Endothelial cell (in vitro differentiated cells): ENCODE data around the gene PCID2. TPM values are rescaled to one million over a fixed set of nuclear protein-coding genes. Genes with fewer than 3 reads are reported as not detected.

Experiments
- DNase-seq: peaks from one replicate; pipeline ENCODE4 v3.0.0; 2021; ENCODE audit warnings: low spot score
- H3K27ac Mint-ChIP-seq: one replicate; pipeline ENCODE4 v1.8.0; 2021; ENCODE audit warnings: mixed read lengths, inconsistent platforms; ENCODE audit not compliant: unreplicated experiment
- H3K27me3 Mint-ChIP-seq: one replicate; pipeline ENCODE4 v1.8.0; 2021; ENCODE audit warnings: mild to moderate bottlenecking, moderate library complexity, mixed read lengths, inconsistent platforms; ENCODE audit not compliant: unreplicated experiment
- H3K36me3 Mint-ChIP-seq: one replicate; pipeline ENCODE4 v1.8.0; 2021; ENCODE audit warnings: mild to moderate bottlenecking, low read depth, mixed read lengths, inconsistent platforms; ENCODE audit not compliant: unreplicated experiment
- H3K4me1 Mint-ChIP-seq: one replicate; pipeline ENCODE4 v1.8.0; 2021; ENCODE audit warnings: mild to moderate bottlenecking, mixed read lengths, inconsistent platforms; ENCODE audit not compliant: unreplicated experiment
- H3K4me3 Mint-ChIP-seq: one replicate; pipeline ENCODE4 v1.8.0; 2021; ENCODE audit warnings: mild to moderate bottlenecking, mixed read lengths, inconsistent platforms; ENCODE audit not compliant: unreplicated experiment
- H3K9me3 Mint-ChIP-seq: one replicate; pipeline ENCODE4 v1.8.0; 2021; ENCODE audit warnings: mixed read lengths, inconsistent platforms; ENCODE audit not compliant: unreplicated experiment
- CTCF ChIP-seq: fragments of 200-600 bp; sonication (generic); IDR thresholded peaks from one replicate; pipeline ENCODE4 v1.5.0; 2021; ENCODE audit warnings: antibody characterized with exemption; ENCODE audit not compliant: unreplicated experiment
- total RNA-seq: library from RNA; stranded (reverse); fragmentation: NEBNext Ultra II Directional; extraction: Animal tissue kit (Norgen Biotek cat#: 25700); gene quantifications from one replicate; pipeline ENCODE4 v1.2.1, GENCODE V29; 2021; ENCODE audit not compliant: unreplicated experiment

The PCID2 gene
- total RNA-seq, 1 donor from 2014 or later = 44.3 TPM

GRCh38 chr13:113209336-113209758, 878 bp upstream of the PCID2 start, which contains the start of gene CUL4A:
TSS of gene CUL4A (plus strand) at chr13:113209613. CDS start at chr13:113209628, 15 bp downstream.
- peak; percentile 81 for DNase-seq
- Mint-ChIP-seq H3K27me3 (peaks cover 8% of the 10 kb centered on the region), H3K4me3 (peak within 1 kb of the TSS; percentile 91), H3K4me1 (peaks cover 23% of the 10 kb centered on the region), H3K9me3 (no peaks in the 10 kb centered on the region), H3K27ac (peak within 1 kb of the TSS; percentile 84), H3K36me3 (peaks cover 9% of the 10 kb centered on the region)
- TF ChIP-seq CTCF = no peak

DNA sequence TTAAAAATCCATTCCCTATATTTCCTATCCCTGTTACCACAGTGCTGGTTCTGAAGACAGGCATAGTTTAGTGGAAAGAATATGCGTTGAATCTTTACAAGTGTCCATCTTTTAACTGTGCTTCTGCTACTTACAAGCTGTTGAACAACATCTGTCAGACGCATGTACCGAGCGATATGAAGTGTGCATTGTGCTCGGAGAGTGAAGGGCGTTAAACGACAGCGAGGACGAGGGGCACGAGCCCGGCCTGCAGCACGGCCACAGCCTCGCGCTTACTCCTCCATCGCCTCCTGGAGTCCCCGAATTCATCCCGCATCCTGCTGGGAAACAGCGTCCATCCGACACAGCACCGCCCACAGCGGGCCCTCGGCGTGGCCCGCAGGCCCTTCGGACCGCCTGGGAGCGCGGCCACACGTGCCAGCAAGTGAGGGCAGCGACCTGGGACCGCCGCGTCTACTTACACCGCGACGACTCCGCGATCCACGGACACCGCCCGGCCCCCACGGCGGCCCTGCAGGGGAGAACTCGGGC, 514 bp downstream of the PCID2 start:
- no peaks in the 10 kb centered on the region for H3K9me3 Mint-ChIP-seq
- peak overlapping the region; percentile 91 for H3K4me3 Mint-ChIP-seq
- no peak for TF ChIP-seq CTCF
- DNase-seq = peak; percentile 63
- H3K27ac Mint-ChIP-seq = peak overlapping the region; percentile 58
- H3K4me1 Mint-ChIP-seq = peaks cover 23% of the 10 kb centered on the region
- H3K36me3 Mint-ChIP-seq = peaks cover 9% of the 10 kb centered on the region
- peaks cover 8% of the 10 kb centered on the region for H3K27me3 Mint-ChIP-seq

DNA sequence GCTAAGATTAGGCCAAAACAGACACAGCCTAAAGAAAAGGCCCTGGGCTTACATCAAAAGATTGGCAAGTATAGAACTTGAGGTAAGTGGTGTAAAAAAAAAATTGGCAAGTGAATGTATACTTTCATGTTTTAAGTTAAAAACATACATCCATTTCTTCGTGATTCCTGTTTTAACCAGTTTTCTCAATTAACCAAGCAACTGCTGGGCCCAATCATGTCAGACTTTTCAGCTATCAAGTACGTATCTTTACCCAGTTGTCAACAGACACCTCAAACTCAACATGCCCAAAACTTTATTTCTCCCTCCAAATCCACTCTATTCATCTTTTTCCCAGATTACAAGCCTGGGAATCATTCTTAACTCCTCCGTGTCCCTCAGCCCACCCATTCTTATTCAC, 1.0 kb downstream of the PCID2 start:
- Mint-ChIP-seq H3K27me3 (peaks cover 8% of the 10 kb centered on the region), H3K9me3 (no peaks in the 10 kb centered on the region), H3K36me3 (peaks cover 9% of the 10 kb centered on the region), H3K27ac (peak overlapping the region; percentile 58), H3K4me3 (peak overlapping the region; percentile 91), H3K4me1 (peaks cover 24% of the 10 kb centered on the region)
- DNase-seq = no peak
- TF ChIP-seq CTCF = no peak

- no peak for DNase-seq
- peaks cover 8% of the 10 kb centered on the region for H3K27me3 Mint-ChIP-seq
- H3K4me1 Mint-ChIP-seq = peaks cover 18% of the 10 kb centered on the region
- H3K36me3 Mint-ChIP-seq = peaks cover 9% of the 10 kb centered on the region
- no peak overlapping the region for H3K4me3 Mint-ChIP-seq
- no peak for TF ChIP-seq CTCF
- H3K9me3 Mint-ChIP-seq = no peaks in the 10 kb centered on the region
- no peak overlapping the region for H3K27ac Mint-ChIP-seq
Measured at GRCh38 chr13:113205428-113205931, 3.0 kb downstream of the PCID2 start.

GRCh38 chr13:113204378-113204734, 4.1 kb downstream of the PCID2 start:
- Mint-ChIP-seq H3K4me1 (peaks cover 15% of the 10 kb centered on the region), H3K27ac (no peak overlapping the region), H3K36me3 (peaks cover 13% of the 10 kb centered on the region), H3K4me3 (no peak overlapping the region), H3K27me3 (peaks cover 6% of the 10 kb centered on the region), H3K9me3 (no peaks in the 10 kb centered on the region)
- DNase-seq = no peak
- no peak for TF ChIP-seq CTCF
